HG02973 (cell line): ENCODE data around the gene OSBPL1A.
A peak's percentile ranks its signal among the peaks of the same experiment; 100 is the strongest.

ENCODE experiments used
- ATAC-seq: cut with Tn5 transposase; IDR thresholded peaks from one replicate; pipeline ENCODE4 v1.9.1; 2021; ENCODE audit warnings: moderate library complexity; ENCODE audit not compliant: unreplicated experiment

Gene OSBPL1A

DNA sequence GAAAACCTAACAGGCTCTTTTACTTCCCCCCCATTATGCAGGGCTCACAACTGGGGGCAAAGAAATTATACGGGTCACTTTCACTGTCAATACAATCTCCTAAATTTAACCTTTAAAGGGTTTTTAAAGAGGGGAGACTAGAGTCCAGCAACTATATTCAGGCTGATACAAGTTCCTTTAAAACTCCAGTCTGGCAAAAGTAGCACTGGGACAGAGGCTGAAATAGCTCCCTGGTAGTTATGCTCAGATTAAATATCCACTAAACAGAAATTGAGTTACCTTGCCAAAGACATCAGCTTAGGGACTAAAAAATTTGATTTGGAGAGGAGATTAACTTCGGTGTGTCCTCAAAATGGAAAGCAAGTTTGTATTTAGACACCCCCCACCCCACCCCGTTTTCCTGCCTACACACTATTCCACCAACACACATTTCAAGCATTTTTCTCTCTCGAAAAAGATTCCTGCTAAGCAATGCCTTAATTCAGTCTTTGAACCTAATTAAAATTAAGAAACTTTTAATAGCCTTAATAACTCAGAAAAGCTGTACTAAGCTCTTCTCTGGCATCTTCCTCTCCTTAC, 127.2 kb downstream of the OSBPL1A start:
- no peak for ATAC-seq

DNA sequence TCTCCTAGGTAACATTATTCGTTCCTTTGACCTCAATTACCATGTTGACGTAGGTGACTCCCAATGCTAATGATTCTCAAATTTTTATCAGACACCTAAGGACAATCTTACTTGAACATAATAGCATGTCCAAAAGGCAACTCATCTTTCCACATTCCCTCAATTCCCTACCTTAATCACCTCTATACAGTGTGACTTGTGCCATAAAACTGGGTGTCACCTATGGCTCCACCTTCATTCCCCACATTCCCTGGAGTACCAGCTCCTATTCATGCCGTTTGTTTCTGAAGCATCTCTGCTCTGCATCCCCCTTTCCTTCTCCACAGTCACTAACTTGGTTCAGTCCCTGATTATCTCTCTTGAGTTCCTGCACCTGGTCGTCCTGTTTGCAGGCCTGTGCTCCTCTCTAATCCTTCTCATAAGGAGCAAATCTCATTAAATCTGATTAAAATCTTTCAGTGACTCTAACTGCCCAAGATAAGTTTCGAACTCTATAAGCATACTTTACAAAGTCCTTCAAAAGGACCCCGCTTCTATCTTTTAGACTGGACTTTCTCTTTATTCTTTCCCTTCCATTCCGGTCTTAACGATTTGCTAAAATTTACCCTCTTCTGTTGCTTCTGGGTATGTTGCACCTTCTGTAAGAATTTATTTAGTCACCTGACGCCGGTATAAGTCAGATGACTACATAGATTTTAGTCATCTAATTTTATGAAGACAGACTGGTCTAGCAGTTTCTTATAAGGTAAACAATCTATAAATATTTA, 128.7 kb downstream of the OSBPL1A start:
- no peak for ATAC-seq

DNA sequence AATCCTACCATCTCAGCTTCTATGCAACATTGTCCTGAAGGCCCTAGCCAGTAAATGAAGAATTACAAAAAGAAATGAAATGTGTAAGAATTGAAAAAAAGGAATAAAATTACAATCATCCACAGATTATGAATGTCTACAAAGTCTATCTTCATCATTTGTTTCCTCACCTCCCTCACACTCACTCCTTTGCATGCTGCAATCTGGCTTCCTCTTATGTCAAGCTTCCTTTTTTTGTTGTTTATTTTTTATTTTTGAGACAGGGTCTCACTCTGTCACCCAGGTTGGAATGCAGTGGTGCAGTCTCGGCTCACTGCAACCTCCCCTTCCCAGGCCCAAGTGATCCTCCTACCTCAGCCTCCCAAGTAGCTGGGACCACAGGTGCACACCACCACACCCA, 129.7 kb downstream of the OSBPL1A start:
- no peak for ATAC-seq

DNA sequence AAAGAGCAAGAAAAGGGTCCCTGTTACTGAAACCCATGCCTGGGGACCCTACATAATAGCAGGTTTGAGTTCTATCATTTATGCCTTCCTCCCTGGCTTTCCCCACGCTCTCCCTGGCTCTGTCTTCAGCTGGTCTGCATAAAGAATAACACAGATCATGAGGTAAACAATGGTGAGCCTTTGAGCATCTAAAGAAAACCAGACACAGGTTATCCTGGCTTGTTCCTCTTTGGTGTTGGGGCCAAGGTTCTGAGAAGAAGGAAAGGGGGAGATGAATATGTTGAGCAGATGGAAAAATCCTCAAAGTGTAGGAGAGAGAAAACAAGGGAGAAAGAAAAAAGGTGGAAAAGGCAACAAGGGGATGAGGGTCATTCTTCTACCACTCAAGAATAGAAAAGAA, 131.5 kb downstream of the OSBPL1A start:
- no peak for ATAC-seq

DNA sequence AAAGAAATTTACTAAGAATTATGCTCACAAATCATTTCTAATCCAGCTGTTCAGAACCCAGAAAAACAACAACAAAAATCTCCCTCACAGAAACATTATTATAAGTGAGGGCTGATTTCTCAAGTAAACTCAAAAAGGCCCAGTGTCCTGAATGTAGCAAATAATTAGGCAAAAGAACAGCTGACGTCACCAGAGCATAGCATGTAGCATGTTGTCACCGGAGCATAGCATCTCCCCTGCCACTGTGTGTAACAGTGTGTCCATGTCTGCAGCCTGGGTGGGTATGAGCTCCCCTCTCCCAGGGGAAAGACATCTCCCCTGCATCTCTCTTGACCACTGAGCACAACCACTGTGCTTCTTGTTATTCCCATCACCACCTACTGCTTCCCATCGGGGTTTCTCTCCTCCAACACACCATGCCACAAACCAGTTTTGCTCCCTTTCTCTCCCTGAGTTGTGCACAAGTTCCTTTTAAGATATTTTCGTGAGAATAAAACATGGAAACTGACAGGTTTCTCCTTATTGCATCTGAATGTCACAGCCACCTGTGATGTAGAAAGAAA, 132.0 kb downstream of the OSBPL1A start:
- no peak for ATAC-seq

DNA sequence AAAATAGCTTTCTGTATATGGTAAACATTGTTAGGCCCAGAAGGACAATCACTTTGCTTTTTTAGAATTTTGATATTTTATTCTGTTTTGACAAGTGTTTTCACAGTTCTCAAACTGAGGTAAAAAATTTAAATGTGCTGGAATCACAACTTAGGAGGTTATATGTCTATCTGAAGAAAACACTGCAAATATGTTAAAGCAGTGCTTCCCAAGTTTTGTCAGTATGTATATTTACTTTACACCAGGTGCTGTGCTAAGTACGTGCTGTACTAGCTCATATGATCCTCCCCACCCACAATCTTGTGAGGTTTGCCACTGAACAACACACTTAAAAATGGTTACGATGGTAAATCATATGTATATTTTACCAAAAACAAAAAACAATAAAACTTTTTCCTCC, 134.6 kb downstream of the OSBPL1A start:
- ATAC-seq: no peak

DNA sequence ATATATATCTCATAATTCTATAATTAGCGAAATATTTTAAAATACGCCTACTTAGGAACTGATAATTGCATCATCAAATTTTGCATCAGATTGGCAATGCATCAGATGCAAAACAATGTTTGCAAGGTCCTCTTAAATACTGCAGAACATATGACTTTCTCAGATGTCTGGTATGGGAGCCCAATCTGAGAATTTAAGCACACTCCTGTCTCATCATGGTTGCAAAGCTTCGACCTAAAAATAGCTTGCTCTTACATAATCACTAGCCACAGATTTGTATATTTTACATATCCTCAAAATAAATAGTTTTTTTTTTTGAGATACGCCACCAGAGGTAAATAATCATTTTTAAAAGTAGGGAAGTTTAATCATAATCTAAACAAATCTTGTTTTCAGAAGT, 135.5 kb downstream of the OSBPL1A start:
- no peak for ATAC-seq

DNA sequence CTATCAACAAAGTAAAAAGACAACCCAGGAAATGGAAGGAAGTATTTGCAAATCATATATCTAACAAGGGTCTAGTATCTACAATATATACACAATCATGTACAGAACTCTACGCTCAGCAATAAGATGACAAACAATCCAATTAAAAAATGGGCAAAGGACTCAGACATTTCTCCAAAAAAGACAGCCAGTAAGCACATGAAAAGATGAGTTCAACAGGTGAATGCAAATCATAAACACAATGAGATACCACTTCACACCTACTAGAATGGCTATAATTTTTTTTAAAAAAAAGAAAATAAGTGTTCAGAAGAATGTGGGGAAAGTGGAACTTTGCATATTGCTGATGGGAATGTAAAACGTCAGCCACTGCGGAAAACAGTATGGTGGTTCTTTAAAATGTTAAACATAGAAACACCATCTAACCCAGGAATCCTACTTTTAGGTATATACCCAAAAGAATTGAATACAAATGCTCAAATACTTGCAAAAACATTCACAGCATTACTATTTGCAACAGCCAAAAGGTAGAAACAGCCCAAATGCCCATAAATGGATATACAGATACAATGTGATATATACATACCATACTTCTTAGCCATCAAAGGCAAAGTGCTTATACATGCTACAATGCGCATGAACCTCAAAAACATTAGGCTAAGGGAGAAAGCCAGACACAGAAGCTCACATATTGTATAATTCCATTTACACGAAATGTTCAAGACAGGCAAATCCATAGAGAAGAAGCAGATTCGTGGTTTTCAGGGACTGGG, 137.6 kb downstream of the OSBPL1A start:
- ATAC-seq: no peak

DNA sequence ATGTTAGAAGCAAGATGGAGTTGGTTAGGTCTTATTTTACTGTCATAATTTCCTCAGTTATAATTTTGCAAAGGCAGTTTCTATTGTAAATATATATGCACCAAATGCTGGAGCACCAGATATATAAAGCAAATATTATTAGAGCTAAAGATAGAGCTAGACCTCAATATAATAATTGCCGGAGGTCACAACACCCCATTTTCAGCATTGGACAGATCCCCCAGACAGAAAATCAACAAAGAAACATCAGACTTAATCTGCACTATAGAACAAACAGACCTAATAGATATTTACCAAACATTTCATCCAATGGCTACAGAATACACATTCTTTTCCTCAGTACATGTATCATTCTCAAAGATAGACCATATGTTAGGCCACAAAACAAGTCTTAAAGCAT, 143.6 kb downstream of the OSBPL1A start:
- no peak for ATAC-seq

DNA sequence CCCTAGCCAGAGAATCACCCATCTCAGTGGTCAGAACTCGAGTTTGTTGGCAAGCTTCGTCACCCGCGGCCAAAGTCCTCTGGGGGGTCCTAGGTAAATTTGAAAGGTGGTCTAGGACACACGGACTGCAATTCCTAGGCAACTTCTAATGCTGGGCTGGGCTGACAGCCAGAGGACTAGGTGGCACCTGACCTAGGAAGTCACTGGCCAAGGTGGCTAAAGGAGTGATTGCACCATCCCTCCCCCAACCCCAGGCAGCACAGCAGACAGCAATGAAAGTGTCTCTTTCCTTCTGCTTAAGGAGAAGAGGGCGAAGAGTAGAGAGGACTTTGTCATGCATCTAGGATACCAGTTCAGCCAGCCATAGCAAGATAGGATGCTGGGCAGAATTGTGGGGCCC, 147.9 kb downstream of the OSBPL1A start:
- ATAC-seq: no peak

DNA sequence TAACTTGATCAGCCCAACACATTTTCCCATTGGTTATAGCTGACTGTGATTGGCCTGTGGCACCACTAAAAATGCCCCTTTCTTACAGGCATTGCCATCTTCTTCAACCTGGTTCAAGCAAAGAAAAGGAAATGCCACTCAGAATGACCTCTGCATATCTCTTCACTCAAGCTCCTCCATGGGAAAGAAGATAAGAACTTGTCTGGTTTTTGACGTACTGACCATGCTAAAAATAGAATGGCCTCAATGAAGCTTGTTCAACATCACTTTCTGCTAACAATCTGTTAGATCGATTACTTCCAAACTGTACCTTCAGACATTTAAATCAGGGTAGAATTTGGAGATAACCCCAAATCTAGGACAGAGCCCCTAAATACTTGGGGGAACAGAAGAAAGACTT, 149.3 kb downstream of the OSBPL1A start:
- no peak for ATAC-seq

DNA sequence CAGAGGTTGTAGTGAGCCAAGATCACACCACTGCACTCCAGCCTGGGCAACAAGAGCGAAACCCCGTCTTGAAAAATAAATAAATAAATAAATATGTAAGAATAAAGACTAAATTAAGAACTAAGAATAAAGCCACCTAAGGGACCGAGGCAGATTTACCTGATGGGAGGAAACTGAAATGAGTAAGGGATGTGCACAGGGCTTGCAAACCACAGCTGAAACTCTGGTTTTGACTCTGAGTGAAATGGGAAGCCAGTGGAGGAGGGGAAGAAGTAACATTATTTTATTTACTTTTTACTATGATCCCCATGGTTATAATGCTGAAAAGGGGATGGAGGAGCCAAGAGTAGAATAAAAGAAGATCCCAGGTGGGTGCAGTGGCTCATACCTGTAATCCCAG, 151.5 kb downstream of the OSBPL1A start:
- peak; percentile 95 for ATAC-seq

DNA sequence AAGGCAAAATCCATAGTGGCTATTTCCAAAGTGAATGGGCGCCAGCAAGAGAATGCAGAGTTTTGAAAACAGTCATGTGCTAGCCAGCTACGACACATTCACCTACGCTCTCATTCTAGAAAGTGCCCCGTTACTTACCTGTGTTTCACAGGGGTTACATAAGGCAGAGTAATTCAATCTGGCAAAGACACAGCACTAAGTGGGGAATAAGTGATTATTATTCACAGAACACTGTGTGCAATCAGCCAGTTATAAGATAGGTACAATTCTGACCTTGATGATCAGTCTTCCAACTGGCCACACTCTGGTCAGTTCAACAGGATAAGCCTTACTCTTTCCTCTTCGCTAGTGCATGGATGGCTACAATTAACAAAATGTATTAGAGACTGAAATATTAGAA, 152.9 kb downstream of the OSBPL1A start:
- no peak for ATAC-seq

DNA sequence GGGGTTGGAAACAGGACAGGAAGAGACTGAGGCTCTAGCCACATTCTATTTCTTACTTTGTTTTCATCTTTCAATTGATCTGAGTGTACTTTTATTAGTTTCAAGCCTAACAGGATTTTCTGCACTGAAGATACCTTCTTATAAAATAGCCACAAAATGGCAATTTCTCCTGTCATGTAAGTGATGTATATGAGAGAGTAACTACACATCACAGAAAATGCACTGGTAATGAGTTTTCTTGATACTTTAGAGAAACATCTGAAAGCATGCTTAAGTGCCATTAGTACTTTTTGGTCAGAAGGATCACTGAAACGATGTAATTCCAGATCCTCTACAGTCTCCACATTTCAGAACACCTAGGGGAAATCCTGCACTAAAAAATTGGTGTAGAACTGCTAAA, 153.9 kb downstream of the OSBPL1A start:
- ATAC-seq: no peak

DNA sequence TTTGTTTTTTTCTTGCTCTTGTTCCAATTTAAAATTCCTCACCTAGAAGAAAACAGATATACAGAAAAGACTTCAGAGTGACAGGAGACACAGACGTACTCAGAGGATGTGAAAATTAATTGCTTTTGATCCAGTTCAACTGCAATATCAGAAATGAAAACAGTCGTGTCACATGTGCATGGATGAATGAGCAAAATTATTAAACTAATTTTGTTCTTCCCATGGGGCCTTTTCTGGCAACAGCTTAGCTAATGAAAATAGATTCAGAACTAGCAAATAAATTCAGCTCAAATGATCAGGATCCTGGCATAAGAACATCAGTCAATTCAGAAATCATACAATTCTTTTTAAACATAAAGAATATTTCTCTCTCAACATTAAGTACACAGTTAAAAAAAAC, 158.3 kb downstream of the OSBPL1A start:
- ATAC-seq: no peak

DNA sequence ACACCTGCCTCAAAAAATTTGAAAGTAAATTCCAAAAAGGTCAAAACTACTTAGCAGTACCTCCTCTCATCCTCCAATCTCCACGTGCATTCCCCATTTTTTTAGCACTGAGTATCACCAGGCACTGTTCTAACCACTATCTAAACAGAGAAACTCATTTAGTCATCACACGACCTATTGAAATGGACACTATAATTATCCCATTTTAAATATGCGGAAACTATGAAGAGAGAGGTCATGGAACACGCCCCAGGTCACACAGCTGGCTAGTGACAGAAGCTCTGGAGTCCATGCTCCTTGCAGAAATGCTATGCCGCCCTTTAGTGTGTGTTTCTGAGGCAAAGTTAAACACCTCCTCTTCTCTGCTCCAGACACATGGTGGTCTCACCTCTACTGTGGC, 159.2 kb downstream of the OSBPL1A start:
- no peak for ATAC-seq

DNA sequence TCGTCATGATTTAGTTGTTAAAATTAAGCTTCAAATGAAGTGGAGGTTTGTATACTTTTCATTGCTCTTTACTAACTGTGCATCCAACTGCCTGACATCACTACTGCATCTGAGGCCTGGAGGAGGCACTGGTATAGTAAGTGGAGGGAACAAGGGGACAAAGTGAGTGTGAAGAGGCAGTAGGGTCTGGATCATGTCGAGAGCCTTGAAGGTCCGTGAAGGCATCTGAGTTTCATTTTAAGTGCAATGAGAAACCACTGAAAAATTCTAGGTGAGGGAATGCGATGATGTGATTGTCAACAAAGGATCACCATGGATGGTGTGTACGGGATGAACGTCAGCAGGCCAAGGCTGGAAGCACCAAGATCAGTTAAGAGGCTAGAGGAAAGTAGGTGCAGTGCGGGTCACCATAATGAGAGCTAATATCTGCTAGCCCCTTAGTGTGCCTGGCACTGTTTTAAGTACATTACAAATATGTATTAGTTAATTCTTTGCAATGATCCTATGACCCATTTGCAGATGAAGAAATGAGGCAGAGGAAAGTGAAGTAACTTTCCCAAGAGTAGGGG, 162.7 kb downstream of the OSBPL1A start:
- ATAC-seq: no peak

DNA sequence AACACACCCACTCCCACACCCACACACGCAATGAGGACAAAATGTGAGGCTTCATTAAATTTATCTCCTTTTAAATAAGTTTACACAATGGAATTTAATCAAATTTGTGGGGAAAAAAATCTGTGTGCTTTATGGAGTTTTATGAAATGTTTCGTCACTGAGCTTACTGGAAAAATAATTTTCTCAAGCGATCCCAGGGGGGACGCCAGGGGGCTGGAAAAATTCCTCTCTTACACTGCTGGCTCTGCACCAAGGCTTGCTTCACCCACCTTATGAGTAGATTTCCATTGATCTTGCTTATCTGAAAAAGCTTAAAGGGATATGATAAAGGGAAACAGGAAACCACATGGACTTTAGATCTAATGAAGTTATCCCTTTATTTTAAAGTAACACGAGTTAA, 163.3 kb downstream of the OSBPL1A start:
- no peak for ATAC-seq

DNA sequence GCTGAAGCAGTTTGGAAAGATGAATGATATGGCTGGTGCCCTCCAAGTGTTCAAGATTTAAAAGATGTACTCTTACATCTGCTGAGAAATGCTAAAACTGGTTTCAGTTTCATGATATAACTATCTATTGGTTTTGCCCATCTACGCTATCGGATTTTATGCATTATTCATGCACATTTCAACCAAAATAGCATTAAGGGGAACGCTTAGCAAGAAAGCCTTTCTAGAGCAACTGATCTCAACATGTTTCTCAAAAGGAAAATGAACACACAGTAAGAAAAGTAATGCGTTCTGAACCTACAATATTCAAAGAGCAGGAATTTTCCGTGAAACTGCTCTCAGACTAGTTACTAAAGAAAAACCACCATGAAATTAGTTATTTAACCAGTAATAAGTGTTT, 164.8 kb downstream of the OSBPL1A start:
- no peak for ATAC-seq

DNA sequence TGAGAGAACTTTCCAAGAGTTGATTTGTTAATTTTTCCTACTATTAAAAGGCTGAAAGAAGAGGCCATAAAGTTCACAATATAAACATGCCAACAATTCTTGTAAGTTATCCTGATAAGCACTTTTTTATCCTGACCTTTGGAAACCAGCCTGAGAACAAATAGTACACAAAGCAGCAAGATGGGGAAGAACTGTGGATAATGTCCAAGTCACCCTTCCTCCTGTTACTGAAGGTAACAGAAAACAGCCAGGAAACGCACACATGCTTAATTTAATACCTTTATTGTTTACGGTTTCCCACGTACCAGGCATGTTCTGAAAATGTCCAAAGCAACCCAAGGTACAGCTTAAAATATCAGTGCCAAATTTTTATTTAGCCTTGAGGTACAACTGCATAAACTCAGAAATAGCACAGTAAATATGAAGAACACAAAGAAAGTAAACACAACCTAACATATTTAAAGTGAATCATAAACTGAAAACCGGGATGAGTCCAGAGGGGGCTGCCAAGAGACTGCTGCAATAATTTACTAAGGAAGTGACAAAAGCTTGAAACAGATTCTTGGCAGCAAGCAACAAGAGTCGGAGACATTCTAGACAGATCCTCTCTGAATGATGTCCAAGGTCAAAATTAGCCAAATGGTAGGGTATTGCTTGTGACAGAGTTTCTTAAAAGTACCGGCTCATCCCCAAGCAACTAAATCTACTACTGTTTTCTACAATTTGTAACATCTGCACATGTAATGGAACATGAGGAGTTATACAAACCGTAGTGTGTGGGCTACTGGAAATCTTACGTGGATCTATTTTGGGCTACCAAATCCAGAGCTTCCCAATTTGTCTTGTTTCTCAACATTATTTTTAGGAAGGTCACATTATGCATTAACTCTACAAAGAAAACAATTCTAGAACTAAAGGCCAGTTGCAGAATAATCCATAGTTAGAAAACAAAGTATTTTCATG, 165.6 kb downstream of the OSBPL1A start:
- ATAC-seq: no peak
